ENCODE data around the gene WDFY1. TPM values are rescaled to one million over a fixed set of nuclear protein-coding genes. Genes with fewer than 3 reads are reported as not detected.

The WDFY1 gene
- total RNA-seq, 1 experiment from 2014 or later: 88.7 TPM

GRCh38 chr2:223936862-223937326, 8.2 kb downstream of the WDFY1 start:
- Histone ChIP-seq H3K9me3 (ENCODE audit: low read depth, low read length, poor library complexity, severe bottlenecking) (no peaks in the 10 kb centered on the region), H3K4me1 (ENCODE audit: insufficient read depth, low read length, poor library complexity, severe bottlenecking) (peaks cover 49% of the 10 kb centered on the region), H3K27me3 (replicated peaks; ENCODE audit: insufficient read depth, low read depth, low read length, poor library complexity) (no peaks in the 10 kb centered on the region), H3K27ac (ENCODE audit: low read depth, low read length, poor library complexity, severe bottlenecking) (peak overlapping the region; percentile 12), H3K36me3 (ENCODE audit: insufficient read depth, low read length, poor library complexity, severe bottlenecking) (peaks cover 3% of the 10 kb centered on the region), H3K4me3 (ENCODE audit: low read depth, low read length, poor library complexity, severe bottlenecking) (no peak overlapping the region)
- TF ChIP-seq, protein P1, sequence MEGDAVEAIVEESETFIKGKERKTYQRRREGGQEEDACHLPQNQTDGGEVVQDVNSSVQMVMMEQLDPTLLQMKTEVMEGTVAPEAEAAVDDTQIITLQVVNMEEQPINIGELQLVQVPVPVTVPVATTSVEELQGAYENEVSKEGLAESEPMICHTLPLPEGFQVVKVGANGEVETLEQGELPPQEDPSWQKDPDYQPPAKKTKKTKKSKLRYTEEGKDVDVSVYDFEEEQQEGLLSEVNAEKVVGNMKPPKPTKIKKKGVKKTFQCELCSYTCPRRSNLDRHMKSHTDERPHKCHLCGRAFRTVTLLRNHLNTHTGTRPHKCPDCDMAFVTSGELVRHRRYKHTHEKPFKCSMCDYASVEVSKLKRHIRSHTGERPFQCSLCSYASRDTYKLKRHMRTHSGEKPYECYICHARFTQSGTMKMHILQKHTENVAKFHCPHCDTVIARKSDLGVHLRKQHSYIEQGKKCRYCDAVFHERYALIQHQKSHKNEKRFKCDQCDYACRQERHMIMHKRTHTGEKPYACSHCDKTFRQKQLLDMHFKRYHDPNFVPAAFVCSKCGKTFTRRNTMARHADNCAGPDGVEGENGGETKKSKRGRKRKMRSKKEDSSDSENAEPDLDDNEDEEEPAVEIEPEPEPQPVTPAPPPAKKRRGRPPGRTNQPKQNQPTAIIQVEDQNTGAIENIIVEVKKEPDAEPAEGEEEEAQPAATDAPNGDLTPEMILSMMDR (conservative IDR thresholded peaks at IDR 0.05; ENCODE audit: low read depth, low read length): no peak
- no peak for TF ChIP-seq EZH2 (IDR thresholded peaks at IDR 0.05; ENCODE audit: borderline replicate concordance, low read depth, low read length, poor library complexity, severe bottlenecking)
- no peak for DNase-seq (ENCODE audit: low spot score)
- no TSS peak for BruUV-seq (replicated peaks)
- CTCF ChIA-PET: no interaction called here
- intact Hi-C loops (cut with micrococcal nuclease; ENCODE audit: unreplicated experiment): no loop called here
- POLR2A ChIA-PET (ENCODE audit: low non-redundant PET): no interaction called here

DNA sequence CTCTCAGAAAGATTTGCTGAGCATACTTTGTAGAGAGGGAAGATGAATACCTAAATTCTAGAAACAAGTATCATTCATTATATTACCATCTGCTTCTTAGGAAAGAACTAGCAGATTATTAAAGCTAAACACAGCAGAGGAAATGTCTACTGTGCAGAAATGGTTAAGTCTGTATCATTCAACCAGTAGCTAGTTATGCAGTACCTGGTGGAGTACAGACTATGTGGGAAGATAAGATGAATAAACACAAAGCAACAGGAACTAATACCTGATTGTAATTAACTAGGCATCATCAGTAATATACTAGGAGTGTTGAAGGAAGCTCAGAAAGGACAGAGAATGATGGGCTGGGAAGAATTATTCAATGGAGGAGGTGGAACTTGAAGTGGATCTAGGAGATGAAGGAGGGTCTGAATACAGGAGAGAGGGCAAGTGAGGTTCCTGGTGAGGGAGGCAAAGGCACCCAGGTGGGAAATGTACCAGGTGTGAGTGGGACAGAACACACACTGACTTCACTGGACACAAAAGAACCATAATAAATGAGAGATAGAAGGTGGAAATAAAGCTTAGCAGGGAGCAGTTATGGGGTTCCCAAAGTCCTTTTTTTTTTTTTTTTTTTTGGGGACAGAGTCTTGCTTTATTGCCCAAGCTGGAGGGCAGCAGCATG, 9.5 kb downstream of the WDFY1 start:
- H3K36me3 ChIP-seq (ENCODE audit: insufficient read depth, low read length, poor library complexity, severe bottlenecking): peaks cover 3% of the 10 kb centered on the region
- intact Hi-C loops (cut with micrococcal nuclease; ENCODE audit: unreplicated experiment): no loop called here
- no peak for DNase-seq (ENCODE audit: low spot score)
- BruUV-seq (replicated peaks): no TSS peak
- no peak overlapping the region for H3K4me3 ChIP-seq (ENCODE audit: low read depth, low read length, poor library complexity, severe bottlenecking)
- H3K27me3 ChIP-seq (replicated peaks; ENCODE audit: insufficient read depth, low read depth, low read length, poor library complexity): no peaks in the 10 kb centered on the region
- TF ChIP-seq, protein P1 (conservative IDR thresholded peaks at IDR 0.05; ENCODE audit: low read depth, low read length): no peak
- no peak for TF ChIP-seq EZH2 (IDR thresholded peaks at IDR 0.05; ENCODE audit: borderline replicate concordance, low read depth, low read length, poor library complexity, severe bottlenecking)
- H3K9me3 ChIP-seq (ENCODE audit: low read depth, low read length, poor library complexity, severe bottlenecking): no peaks in the 10 kb centered on the region
- H3K27ac ChIP-seq (ENCODE audit: low read depth, low read length, poor library complexity, severe bottlenecking): peak overlapping the region; percentile 14
- peaks cover 55% of the 10 kb centered on the region for H3K4me1 ChIP-seq (ENCODE audit: insufficient read depth, low read length, poor library complexity, severe bottlenecking)
- POLR2A ChIA-PET (ENCODE audit: low non-redundant PET): interaction anchor here (0.6 kb wide), 1 partner anchor 909 kb away, joined by 19 read pairs; no protein-coding TSS in a partner anchor
- CTCF ChIA-PET: no interaction called here

- intact Hi-C loops (cut with micrococcal nuclease; ENCODE audit: unreplicated experiment): no loop called here
- H3K9me3 ChIP-seq (ENCODE audit: low read depth, low read length, poor library complexity, severe bottlenecking): no peaks in the 10 kb centered on the region
- POLR2A ChIA-PET (ENCODE audit: low non-redundant PET): no interaction called here
- CTCF ChIA-PET: no interaction called here
- DNase-seq (ENCODE audit: low spot score): no peak
- no peak for TF ChIP-seq EZH2 (IDR thresholded peaks at IDR 0.05; ENCODE audit: borderline replicate concordance, low read depth, low read length, poor library complexity, severe bottlenecking)
- TF ChIP-seq, protein P1 (conservative IDR thresholded peaks at IDR 0.05; ENCODE audit: low read depth, low read length): no peak
- BruUV-seq (replicated peaks): no TSS peak
- H3K4me3 ChIP-seq (ENCODE audit: low read depth, low read length, poor library complexity, severe bottlenecking): no peak overlapping the region
- no peak overlapping the region for H3K27ac ChIP-seq (ENCODE audit: low read depth, low read length, poor library complexity, severe bottlenecking)
- no peaks in the 10 kb centered on the region for H3K36me3 ChIP-seq (ENCODE audit: insufficient read depth, low read length, poor library complexity, severe bottlenecking)
- no peaks in the 10 kb centered on the region for H3K27me3 ChIP-seq (replicated peaks; ENCODE audit: insufficient read depth, low read depth, low read length, poor library complexity)
- peaks cover 58% of the 10 kb centered on the region for H3K4me1 ChIP-seq (ENCODE audit: insufficient read depth, low read length, poor library complexity, severe bottlenecking)
Observed at GRCh38 chr2:223934870-223935269, 10.3 kb downstream of the WDFY1 start.

Measured in A673 (cell line).